NCI-H187 treated with DMSO at 0.1 percent for 48 hours (cell line): Measurements from ENCODE around the gene ADGRG7.

ENCODE experiments used
- DNase-seq: peaks from one replicate; lab custom pipeline; 2025; lab: John Stamatoyannopoulos, UW

ADGRG7 gene

DNA sequence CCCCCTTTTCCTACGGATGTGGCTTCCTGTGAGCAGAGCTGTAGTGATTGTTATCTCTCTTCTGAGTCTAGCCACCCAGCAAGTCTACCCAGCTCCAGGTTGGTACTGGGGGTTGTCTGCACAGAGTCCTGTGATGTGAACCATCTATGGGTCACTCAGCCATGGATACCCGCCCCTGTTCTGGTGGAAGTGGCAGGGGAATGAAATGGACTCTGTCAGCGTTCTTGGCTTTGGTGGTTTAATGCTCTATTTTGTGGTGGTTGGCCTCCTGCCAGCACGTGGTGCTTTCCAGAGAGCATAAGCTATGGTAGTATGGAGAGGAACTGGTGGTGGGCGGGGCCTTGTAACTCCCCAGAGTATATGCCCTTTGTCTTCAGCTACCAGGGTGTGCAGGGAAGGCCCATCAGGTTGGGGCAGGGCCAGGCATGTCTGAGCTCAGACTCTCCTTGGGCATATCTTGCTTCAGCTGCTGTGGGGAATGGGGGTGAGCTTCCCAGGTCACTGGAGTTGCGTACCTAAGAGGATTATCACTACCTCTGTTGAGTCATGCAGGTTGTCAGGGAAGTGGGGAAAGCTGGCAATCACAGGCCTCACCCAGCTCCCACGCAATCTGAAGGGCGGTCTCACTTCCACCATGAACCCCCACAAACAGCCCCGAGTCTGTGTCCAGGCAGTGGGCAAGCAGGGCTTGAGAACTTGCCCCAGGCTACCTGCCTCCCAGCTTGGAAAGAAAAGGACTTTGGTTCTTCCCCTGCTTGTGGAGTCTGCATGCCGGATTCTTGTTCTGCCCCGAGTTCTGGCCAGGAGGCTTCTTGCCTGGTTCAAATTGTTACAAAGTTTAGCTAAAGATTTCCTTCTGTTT lies 9.0 kb upstream of the ADGRG7 start:
- no peak for DNase-seq

DNA sequence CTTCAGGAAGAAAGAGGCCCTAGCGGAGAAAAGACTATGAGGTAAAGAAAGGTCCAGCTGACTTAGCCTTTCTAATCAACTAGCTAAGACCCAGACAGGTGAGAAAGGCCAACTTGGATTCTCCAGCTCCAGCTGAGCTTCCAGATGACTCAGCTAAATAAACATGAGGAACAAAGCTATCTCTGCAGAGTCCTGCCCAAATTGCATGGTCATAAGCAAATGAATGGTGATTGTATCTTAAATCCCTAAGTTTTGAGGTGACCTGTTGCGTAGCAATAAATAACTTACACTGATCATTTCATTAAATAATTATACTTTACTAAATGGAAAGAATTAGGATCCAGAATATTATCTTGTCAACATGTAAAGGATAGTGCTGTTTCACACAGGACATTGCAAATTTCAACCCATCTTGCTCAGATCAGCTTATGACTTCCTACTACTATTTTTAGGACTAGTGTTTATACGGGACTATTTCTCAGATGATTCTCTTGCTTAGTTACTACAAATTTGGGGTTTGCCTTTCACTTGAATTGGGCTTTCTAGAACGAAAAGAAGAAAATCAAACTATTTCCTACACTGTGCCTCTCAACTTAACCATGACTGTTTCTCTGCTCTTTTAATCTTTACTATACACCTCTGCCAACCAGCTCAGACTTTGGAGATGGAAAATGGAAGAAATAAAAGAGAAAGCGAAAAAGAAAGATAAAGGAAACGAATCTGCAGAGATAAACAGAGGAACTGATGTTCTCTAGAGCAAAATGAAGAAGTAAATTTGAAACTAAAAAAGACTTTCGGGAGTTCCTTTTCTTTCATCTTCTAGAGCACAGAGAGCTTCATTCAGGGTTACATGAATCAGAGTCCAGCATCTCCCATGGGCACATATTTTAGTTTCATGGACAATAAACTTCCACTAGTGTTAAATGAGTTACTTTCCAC lies 6.6 kb upstream of the ADGRG7 start:
- DNase-seq = no peak

DNA sequence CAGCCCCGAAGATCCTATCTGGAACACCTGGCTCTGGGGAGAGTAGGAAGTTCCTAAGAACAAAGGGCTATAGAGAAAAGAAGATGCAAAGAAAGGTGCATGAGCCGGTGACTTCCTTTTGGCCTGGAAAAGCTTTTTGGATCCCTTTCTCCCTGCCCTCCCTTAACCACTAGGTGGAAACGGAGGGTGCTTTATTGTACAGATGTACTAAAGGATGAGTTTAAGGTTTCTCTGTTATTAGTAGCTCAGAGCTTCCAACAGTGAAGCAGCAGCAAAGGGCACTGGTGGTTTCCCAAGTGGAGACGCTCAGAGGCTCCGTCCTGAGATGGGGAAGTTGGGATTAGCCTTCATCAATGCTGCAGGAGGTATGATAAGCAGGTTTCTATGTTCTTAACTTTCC lies 5.9 kb upstream of the ADGRG7 start:
- DNase-seq = no peak

DNA sequence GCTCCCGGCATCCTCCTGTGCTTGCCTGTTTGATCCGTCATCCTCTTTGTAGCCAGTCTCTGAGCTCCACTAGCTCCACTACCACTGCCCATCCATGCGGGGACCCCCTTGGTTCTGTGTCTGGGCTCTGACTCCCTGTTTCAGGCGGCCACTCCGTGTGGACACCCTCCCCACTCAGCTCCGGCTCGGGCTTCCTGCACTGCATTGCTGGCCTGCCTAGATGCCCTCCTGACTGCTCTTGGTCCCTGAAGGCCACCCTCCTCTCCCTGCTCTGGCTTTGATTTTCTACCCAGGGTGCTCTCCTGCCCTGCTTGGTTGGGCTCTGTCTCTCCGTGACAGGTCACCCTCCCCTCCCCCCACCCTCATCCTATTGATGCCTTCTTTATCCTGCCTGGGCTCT lies 4.0 kb upstream of the ADGRG7 start:
- DNase-seq = no peak

GRCh38 chr3:100606894-100607512 lies 2.4 kb upstream of the ADGRG7 start:
- no peak for DNase-seq

- no peak for DNase-seq
These were observed 562 bp downstream of the ADGRG7 start for GRCh38 chr3:100609963-100610362.

- no peak for DNase-seq
These were observed 1.8 kb downstream of the ADGRG7 start for GRCh38 chr3:100611221-100611620.

DNA sequence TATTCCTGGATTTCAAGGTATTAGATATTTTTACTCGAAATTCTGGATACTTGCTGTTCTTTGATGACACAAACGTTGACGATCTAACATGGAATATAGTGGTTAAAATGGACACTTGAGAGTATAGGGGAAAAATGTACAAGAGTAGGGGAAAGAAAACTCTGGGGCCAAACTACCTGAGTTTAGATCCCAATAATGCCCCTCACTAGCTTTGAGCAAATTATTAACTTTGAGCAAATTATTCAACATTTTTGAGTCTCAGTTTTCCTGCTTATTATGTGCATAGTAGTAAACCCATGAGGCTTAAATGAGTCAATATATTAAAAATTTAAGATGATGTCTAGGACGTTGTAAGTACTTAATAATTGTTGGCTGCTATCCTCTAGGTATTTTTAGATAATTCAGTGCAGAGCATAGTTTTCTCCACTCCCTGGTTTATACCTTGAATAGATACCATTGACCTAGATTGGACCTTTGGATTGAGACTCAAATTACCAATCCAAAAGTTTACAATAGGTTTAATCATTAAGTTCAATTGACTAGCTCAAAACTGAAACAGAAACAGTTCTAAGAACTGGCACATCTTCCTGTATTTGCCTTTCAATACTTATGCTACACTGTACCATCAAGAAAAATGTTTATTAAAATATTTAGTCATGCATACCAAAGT lies 4.5 kb downstream of the ADGRG7 start:
- DNase-seq = no peak

DNA sequence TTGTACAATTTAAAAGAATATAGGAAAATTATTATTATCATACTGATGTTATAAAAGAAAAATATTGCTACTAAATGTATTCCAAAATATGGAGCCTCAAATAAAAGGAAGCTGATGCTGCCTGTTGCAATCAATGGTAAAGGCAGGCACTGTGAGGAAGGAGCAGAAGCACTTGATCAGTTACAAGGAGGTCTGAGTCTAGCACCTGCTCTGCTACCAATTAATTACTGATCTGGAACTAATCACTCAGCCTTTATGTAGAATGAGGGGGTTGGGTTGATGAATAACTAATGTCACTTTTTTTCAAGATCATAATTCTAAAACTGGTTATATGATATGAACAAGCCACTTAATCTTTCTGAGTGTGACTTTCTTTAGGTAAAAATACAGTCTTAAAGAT lies 5.5 kb downstream of the ADGRG7 start:
- no peak for DNase-seq

GRCh38 chr3:100615684-100616083 lies 6.3 kb downstream of the ADGRG7 start:
- DNase-seq = no peak

DNA sequence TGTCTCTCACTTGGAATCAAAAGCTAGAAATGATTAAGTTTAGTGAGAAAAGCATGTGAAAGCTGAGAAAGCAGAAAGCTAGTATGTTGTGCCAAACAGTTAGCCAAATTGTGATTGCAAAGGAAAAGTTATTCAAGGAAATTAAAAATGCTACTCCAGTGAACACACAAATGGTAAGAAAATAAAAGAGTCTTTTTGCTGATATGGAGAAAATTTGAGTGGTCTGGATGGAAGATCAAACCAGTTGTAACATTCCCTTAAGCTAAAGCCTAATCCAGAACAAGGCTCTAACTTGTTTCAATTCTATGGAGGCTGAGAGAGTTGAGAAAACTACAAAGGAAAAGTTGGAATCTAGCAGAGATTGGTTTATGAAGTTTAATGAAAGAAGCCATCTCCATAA lies 11.8 kb downstream of the ADGRG7 start:
- no peak for DNase-seq

DNA sequence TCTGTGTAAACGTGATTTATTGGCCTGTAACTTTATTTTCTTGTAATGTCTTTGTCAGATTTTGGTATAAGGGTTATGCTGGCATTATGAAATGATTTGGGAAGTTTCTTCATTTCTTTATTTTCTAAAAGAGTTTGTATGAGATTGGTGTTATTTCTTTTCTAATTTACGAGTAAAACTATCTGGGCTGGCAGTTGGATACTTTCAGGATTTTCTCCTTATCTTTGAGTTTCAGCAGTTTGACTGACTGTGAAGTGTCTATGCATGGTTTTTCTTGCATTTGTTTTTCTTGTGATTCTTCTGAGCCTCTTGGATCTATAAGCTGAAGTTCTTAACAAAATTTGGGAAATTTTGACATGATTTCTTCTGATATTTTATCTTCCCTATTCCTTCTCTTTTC lies 18.1 kb downstream of the ADGRG7 start:
- no peak for DNase-seq

GRCh38 chr3:100629421-100630127 lies 20.2 kb downstream of the ADGRG7 start:
- no peak for DNase-seq

DNA sequence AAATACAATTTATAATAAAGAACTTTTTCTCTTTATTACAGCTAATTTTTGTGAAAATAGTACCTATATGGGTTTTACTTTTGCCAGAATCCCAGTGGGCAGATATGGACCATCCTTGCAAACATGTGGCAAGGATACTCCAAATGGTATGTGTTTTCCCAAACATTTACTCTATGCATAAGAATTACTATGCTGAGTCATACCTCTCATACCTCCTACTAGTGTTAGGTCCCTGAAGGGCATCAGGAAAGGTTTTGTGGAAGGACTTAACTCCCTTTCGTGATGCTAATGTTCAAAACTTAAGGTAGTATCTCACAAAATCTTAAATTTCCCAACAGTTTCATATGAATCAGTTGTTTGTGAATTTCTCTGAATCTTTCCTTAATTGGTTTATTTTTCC lies 21.3 kb downstream of the ADGRG7 start:
- DNase-seq = no peak

DNA sequence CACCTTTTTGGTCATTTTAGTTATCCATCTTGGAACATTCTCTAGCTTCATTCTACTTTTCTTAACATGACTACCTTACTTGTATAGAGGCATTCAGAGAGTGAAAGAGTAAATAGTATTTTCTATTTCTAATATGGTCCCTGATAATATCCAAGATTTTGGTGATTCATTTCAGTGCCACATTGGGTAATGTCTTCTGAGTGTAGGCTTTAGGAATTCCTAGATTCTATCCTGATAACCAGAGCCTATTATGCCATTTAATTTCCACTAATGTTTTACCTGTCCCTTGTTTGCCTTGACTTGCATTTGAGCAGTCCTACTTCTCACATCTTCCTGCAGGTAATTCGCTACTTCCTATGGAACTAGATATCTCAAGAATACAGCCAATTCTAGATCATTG lies 21.8 kb downstream of the ADGRG7 start:
- no peak for DNase-seq

DNA sequence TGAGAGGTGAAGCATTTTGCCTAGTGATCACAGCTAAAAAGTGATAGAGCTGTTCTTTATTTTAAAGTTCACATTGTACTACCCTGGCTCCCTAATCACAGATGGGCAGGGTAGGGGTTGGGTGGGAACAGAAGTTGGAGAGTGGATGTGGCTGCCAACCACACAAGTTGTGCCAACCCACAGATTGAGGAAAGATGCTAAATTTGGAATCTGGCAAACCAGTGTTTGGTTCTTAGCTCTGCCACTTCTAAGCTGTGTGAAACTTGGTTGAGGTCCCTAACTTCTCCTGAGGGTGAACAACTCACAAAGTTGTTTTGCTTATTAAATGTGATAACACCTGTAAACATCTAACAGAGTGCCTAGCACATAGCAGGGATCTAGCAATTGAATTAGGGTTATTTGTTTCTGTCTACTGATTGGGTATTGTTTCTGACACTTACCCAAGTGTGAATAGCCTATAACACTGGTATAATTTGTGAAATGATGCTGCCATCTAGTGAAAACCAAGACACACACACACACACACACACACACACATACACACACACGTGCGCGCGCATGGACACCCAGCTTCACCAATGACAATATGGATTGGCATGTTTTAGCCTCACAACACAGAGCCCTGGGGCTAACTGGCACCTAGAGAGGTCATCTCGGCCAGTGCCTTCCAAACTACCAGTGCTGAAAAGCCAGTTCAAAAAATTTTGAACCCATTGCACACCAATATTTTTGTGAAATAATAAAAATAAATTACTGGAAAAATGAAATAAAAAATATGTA lies 25.3 kb downstream of the ADGRG7 start:
- DNase-seq = no peak

DNA sequence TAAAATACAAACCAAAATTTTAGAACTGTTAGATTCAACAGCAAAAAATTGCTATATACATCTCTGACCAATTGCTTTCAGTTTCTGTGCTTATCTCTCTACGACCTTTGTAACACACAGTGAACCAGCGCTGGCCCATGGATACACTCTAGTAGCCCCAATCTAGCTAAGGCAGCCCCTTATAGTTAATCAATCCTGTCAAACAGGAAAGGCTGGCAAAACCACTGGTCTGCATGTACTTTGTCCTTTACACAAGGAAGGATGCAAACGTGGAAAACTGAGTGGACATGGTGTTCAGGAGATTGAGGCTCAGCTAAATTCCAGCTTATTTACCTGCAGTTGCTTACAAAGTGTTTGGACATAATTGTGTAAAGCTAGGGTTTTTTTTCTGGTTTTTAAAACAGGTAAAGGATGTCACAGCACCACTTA lies 25.9 kb downstream of the ADGRG7 start:
- DNase-seq = no peak

DNA sequence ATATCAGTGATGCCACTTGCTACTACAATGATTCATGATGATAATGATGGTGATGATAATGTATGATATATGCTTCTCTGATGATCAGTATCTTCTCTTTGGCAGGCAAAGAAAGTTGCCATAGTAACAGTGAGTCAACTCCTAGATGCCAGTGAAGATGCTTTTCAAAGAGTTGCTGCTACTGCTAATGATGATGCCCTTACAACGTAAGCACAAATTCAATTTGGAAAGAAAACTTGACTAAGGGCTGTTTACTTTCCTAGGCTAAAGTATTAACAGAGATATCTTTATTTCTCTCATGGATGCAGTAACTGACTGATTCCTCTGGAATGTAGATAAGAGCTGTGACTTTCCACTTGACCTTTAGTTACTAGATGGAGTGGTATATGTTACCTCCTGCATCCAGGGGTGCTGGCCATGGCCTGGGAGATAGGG lies 27.8 kb downstream of the ADGRG7 start:
- DNase-seq = no peak

GRCh38 chr3:100640633-100641032 lies 31.2 kb downstream of the ADGRG7 start:
- no peak for DNase-seq

- no peak for DNase-seq
These were observed 32.2 kb downstream of the ADGRG7 start for GRCh38 chr3:100641471-100642032.
